DMS 273 (cell line): ENCODE measurements around the gene CCDC70.
"Not testable (repeated sequence)": the region's sequence is repeated elsewhere in the genome, so short reads cannot be mapped to it uniquely, and the experiment has no call there.

ENCODE experiments used
- DNase-seq: peaks from one replicate; lab custom pipeline; 2025; ENCODE audit not compliant: unreplicated experiment; lab: John Stamatoyannopoulos, UW

CCDC70 gene

GRCh38 chr13:51905787-51906186 is 44.0 kb downstream of the CCDC70 start:
- DNase-seq, result no peak

- DNase-seq, result no peak
Measured at GRCh38 chr13:51906581-51906980, 44.8 kb downstream of the CCDC70 start.

- no peak for DNase-seq
Measured at GRCh38 chr13:51907040-51907732, 45.4 kb downstream of the CCDC70 start.

GRCh38 chr13:51909265-51909664 is 47.5 kb downstream of the CCDC70 start:
- not testable (repeated sequence) for DNase-seq

- no peak for DNase-seq
Measured at GRCh38 chr13:51910508-51910907, 48.7 kb downstream of the CCDC70 start.

GRCh38 chr13:51912091-51912490 is 50.3 kb downstream of the CCDC70 start:
- no peak for DNase-seq

- DNase-seq, result no peak
Measured at GRCh38 chr13:51912511-51913225, 50.9 kb downstream of the CCDC70 start.

- no peak for DNase-seq
Measured at GRCh38 chr13:51913421-51914136, 51.8 kb downstream of the CCDC70 start.

- DNase-seq, result no peak
Measured at GRCh38 chr13:51914137-51914493, 52.3 kb downstream of the CCDC70 start.
